Ectodermal cell (in vitro differentiated cells): ENCODE data around the gene CD79A.

Experiments
- H3K27ac ChIP-seq: 2 replicates; pipeline ENCODE4 v1.7.0; 2013; ENCODE audit warnings: mild to moderate bottlenecking, low read depth, low read length; ENCODE audit not compliant: insufficient read depth, poor library complexity, severe bottlenecking
- H3K27me3 ChIP-seq: 2 replicates; pipeline ENCODE4 v1.7.0; 2013; ENCODE audit warnings: mild to moderate bottlenecking, low read length; ENCODE audit not compliant: insufficient read depth, control insufficient read depth, poor library complexity, severe bottlenecking
- H3K36me3 ChIP-seq: one replicate; pipeline ENCODE4 v1.7.0; 2013; ENCODE audit warnings: low read length; ENCODE audit not compliant: control insufficient read depth, insufficient read depth
- H3K4me1 ChIP-seq: one replicate; pipeline ENCODE4 v1.7.0; 2013; ENCODE audit warnings: low read length; ENCODE audit not compliant: control insufficient read depth, insufficient read depth
- H3K4me3 ChIP-seq: 2 replicates; pipeline ENCODE4 v1.7.0; 2013; ENCODE audit warnings: low read depth, low read length, control low read depth; ENCODE audit not compliant: insufficient read depth
- H3K9me3 ChIP-seq: 2 replicates; pipeline ENCODE4 v1.7.0; 2013; ENCODE audit warnings: mild to moderate bottlenecking, low read length, moderate library complexity; ENCODE audit not compliant: control insufficient read depth
- WGBS, 2 experiments: methylation state at CpG; one replicate each; pipeline ENCODE4 v1.1.7; 2013; ENCODE audit warnings: missing lambda C conversion rate in 2 of 2; 5-methylcytosine and 5-hydroxymethylcytosine counted together

Gene CD79A

DNA sequence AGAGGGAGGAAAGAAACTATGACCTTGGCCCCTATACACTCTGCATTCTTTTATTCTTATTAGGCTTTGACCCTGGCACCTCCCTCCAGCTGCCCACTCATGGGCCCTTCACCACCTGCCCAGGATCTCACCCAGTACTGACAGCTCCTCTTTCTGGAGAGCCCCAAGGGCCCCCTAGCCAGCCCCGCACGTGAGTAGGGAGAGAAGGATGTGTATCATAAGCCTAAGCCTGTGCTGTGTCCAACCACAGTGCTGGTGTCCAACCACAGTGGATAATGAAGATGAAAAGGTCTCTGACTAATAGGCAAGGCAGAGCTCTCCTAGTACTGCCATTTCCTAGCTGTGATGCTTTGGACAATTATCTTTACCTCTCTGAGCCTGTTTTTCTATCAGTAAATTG lies 28.0 kb upstream of the CD79A start:
- Histone ChIP-seq H3K27ac (no peak overlapping the region), H3K4me1 (no peaks in the 10 kb centered on the region), H3K27me3 (peaks cover 21% of the 10 kb centered on the region), H3K4me3 (no peak overlapping the region), H3K9me3 (no peaks in the 10 kb centered on the region), H3K36me3 (no peaks in the 10 kb centered on the region)
- 83 to 96% methylated on average over 2 of the region's 2 CpGs for WGBS, 2 experiments

DNA sequence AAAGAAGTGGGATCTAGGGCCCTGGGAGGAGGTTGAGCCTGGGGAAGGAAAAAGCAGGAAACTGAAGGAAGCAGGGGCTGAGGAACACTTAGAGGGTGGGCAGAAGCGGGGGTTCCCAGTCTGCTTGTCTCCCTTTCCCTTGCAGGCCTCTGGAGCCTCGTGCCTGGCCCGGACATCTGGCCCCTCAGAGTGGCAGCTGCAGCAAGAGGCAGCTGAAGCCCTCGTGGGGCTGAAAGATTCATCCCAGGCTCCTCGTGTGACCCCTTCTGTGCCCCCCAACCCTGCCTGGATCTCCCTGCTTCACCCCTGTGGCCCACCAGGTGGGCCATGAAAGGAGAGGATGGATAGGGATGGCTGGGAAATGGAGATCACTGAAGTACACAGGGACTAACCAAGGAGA lies 26.7 kb upstream of the CD79A start:
- WGBS, 2 experiments: 86 to 87% methylated on average over 5 of the region's 5 CpGs
- peaks cover 29% of the 10 kb centered on the region for H3K27me3 ChIP-seq
- no peak overlapping the region for H3K4me3 ChIP-seq
- no peaks in the 10 kb centered on the region for H3K4me1 ChIP-seq
- no peaks in the 10 kb centered on the region for H3K36me3 ChIP-seq
- no peaks in the 10 kb centered on the region for H3K9me3 ChIP-seq
- no peak overlapping the region for H3K27ac ChIP-seq

DNA sequence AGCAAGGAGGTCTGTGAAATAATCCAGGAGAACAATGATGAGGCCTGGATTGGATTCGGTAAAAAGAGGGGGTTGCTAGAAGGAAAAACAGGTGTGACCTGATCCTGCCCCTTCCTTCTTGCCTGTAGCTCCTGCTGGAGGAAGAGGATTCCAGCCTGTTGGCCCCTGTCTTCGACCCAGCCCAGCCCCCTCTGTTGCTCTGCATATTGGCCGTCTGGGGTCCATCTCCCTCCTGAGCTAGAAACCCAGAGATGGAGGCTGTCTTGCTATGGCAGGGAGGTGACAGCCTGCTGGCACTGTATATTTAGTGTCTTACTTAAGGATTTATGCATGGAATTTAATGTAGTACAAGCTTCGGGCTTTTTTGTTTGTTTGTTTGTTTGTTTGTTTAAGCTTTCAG lies 25.6 kb upstream of the CD79A start:
- Histone ChIP-seq H3K27ac (no peak overlapping the region), H3K9me3 (no peaks in the 10 kb centered on the region), H3K4me1 (no peaks in the 10 kb centered on the region), H3K27me3 (peaks cover 29% of the 10 kb centered on the region), H3K36me3 (no peaks in the 10 kb centered on the region), H3K4me3 (no peak overlapping the region)
- 59% methylated on average over 4 of the region's 4 CpGs for WGBS, 2 experiments

GRCh38 chr19:41853344-41853743 lies 23.7 kb upstream of the CD79A start:
- no peak overlapping the region for H3K4me3 ChIP-seq
- H3K4me1 ChIP-seq: no peaks in the 10 kb centered on the region
- H3K27me3 ChIP-seq: peaks cover 29% of the 10 kb centered on the region
- 56 to 75% methylated on average over 2 of the region's 2 CpGs for WGBS, 2 experiments
- H3K9me3 ChIP-seq: no peaks in the 10 kb centered on the region
- H3K36me3 ChIP-seq: no peaks in the 10 kb centered on the region
- H3K27ac ChIP-seq: no peak overlapping the region

DNA sequence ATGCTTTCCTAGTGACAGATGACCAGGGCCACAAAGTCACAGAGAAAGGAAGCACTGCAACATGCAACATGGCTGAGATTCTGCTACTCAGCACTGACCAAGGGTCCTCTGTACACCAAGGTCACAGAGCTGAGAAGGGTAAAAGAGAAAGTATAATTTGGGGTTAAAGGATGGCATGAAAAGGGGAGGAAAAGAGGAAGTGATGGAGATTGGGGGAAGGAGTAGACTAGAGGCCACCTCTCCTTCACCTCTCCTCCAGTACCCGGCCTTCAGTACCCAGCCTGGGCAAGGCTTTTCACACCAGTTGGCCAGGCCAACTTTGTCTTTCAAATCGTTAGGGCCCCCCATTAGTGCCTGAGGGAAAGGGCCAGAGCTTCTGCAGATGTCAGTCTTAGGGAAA lies 23.3 kb upstream of the CD79A start:
- Histone ChIP-seq H3K9me3 (no peaks in the 10 kb centered on the region), H3K4me1 (no peaks in the 10 kb centered on the region), H3K27me3 (peaks cover 26% of the 10 kb centered on the region), H3K4me3 (no peak overlapping the region), H3K36me3 (no peaks in the 10 kb centered on the region), H3K27ac (no peak overlapping the region)
- 66 to 72% methylated on average over 2 of the region's 2 CpGs for WGBS, 2 experiments

DNA sequence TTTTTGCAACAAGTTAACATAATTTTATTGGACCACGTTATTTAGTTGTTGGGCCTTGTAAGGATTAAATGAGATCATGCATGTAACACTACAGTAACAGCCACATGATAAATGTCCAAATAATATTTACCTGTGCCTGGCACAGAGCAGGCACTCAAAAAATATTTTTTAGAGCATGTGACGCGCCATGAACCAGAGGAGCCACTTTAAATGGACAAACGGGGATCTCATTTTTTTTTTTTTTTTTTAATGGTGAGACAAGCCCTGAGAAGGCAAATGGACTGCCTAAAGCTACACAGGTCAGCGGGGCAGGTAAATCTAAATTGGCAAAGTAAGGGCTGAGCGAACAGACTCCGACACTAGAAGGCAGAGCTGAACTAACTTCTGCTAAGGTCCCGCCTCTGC lies 17.9 kb upstream of the CD79A start:
- Histone ChIP-seq H3K4me1 (peaks cover 17% of the 10 kb centered on the region), H3K9me3 (no peaks in the 10 kb centered on the region), H3K27me3 (peaks cover 6% of the 10 kb centered on the region), H3K4me3 (no peak overlapping the region), H3K27ac (no peak overlapping the region), H3K36me3 (peaks cover 32% of the 10 kb centered on the region)
- WGBS, 2 experiments: 17 to 18% methylated on average over 7 to 8 of the region's 8 CpGs

DNA sequence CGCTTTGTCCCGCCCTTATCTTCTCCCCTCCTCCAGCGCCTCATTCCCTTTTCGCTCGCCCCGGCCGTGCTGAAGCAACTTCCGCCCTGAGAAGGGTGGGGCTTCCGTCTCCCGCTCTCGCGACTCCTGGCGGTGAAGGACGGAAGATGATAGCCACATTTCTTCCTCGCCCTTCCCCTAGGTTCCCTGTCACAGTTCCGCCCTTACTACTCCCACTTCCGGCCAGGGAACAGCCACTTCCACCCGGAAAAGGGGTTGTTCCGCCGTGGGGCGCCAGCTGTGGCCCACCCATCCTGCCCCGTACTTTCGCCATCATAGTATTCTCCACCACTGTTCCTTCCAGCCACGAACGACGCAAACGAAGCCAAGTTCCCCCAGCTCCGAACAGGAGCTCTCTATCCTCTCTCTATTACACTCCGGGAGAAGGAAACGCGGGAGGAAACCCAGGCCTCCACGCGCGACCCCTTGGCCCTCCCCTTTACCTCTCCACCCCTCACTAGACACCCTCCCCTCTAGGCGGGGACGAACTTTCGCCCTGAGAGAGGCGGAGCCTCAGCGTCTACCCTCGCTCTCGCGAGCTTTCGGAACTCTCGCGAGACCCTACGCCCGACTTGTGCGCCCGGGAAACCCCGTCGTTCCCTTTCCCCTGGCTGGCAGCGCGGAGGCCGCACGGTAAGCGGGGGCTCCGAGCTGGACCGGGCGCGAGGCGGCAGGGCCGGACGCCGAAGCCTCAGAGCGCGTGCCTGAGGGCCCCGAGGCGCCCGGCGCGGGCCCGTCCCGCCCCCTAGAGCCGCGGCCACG lies 17.3 kb upstream of the CD79A start, which contains the start of gene RPS19:
RPS19 (plus strand) TSS at position 638 of the 801 bp plus-strand sequence. CDS start 520 bp downstream, outside the sequence.
- Histone ChIP-seq H3K4me3 (peak within 1 kb of the TSS; percentile 74), H3K4me1 (peaks cover 17% of the 10 kb centered on the region), H3K36me3 (peaks cover 37% of the 10 kb centered on the region), H3K27me3 (peaks cover under 1% of the 10 kb centered on the region), H3K27ac (peak within 1 kb of the TSS; percentile 83), H3K9me3 (no peaks in the 10 kb centered on the region)
- 0% methylated on average over 76 of the region's 76 CpGs for WGBS, 2 experiments

- peak overlapping the region; percentile 60 for H3K27ac ChIP-seq
- H3K36me3 ChIP-seq: peaks cover 37% of the 10 kb centered on the region
- H3K9me3 ChIP-seq: no peaks in the 10 kb centered on the region
- H3K27me3 ChIP-seq: no peaks in the 10 kb centered on the region
- peaks cover 17% of the 10 kb centered on the region for H3K4me1 ChIP-seq
- 1 to 2% methylated on average over 45 of the region's 45 CpGs for WGBS, 2 experiments
- H3K4me3 ChIP-seq: peak overlapping the region; percentile 74
Observed at GRCh38 chr19:41860419-41861115, 16.5 kb upstream of the CD79A start.

DNA sequence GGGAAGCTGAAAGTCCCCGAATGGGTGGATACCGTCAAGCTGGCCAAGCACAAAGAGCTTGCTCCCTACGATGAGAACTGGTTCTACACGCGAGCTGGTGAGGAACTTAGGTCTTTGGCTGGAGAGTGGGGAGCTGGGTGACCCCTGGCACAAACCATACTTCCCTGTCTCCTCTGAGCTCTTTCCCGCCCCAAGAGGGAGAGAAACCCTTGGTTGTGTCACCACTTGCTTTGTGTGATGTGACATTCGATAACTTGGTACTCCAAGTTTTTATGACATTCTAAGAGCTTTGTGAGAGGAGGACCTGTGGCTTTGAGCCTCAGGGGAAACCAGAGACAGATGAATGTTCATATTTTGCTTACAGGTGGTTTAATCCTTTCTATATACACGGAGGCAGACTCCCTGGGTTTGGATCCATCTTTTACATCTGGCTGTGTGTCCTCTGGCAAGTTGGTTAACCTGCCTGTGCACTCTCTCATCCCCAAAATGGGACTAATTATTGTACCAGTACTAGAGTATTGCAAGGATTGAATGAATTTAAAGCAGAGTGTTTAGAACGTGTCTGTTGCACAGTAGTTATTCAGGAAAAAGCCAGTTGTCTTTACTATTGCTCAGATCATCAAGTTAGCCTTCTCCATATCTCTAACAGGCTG lies 15.8 kb upstream of the CD79A start:
- Histone ChIP-seq H3K4me1 (peaks cover 17% of the 10 kb centered on the region), H3K27ac (no peak overlapping the region), H3K36me3 (peaks cover 41% of the 10 kb centered on the region), H3K27me3 (no peaks in the 10 kb centered on the region), H3K4me3 (peak overlapping the region; percentile 74), H3K9me3 (no peaks in the 10 kb centered on the region)
- 56 to 58% methylated on average over 9 of the region's 9 CpGs for WGBS, 2 experiments

DNA sequence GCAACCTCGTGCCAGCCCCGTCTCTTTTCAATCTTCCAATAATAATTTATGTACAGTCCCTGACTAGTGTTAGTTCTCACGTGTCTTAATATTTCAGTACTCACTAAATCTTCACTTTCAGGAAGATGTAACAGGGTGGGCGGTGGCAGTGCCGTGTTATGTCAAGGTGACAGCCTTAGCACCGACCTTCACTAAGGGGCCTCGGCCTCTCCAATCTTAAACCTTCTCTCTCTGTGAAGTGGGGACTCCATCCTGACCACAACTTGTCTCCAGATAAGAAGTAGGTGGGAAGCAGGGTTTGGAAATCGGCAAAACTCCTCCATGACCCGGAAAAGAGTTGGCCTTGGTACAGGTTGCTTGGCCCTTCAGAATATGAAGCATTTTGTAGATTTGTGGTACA lies 15.2 kb upstream of the CD79A start:
- WGBS, 2 experiments: 96% methylated on average over 9 of the region's 9 CpGs
- Histone ChIP-seq H3K9me3 (no peaks in the 10 kb centered on the region), H3K4me1 (peaks cover 17% of the 10 kb centered on the region), H3K4me3 (peak overlapping the region; percentile 74), H3K36me3 (peaks cover 42% of the 10 kb centered on the region), H3K27me3 (no peaks in the 10 kb centered on the region), H3K27ac (no peak overlapping the region)
